Heart left ventricle (tissue), 16 donors: ENCODE measurements around the gene HSPA4L. TPM values are rescaled to one million over a fixed set of nuclear protein-coding genes. Genes with fewer than 3 reads are reported as not detected.

ENCODE experiments used
- ATAC-seq, 4 donors: fragments of 200-7000 bp; cut with Tn5 transposase; one replicate each; pipeline ENCODE4 v1.9.1; 2020 to 2022; ENCODE audit warnings: moderate library complexity in 4 of 4, mild to moderate bottlenecking in 3 of 4, moderate number of reproducible peaks in 1 of 4
- DNase-seq, 5 donors: peaks; one replicate each; pipeline ENCODE4 v3.0.0-alpha.2; 2020
- H3K27ac ChIP-seq, 12 donors: fragments of 200-600 bp; sonication (generic) in 4 of 12; one replicate each; pipeline versions ENCODE4 v1.5.0 to v1.8.0; 2016 to 2022; ENCODE audit warnings: mild to moderate bottlenecking in 2 of 12
- H3K27me3 ChIP-seq, 9 donors: fragments of 200-600 bp; sonication (generic) in 2 of 9; one replicate each; pipeline versions ENCODE4 v1.5.1 to v1.8.0; 2016 to 2022; ENCODE audit warnings: mild to moderate bottlenecking in 3 of 9
- H3K36me3 ChIP-seq, 9 donors: fragments of 200-600 bp; sonication (generic) in 2 of 9; one replicate each; pipeline versions ENCODE4 v1.5.0 to v1.8.0; 2018 to 2022; ENCODE audit warnings: mild to moderate bottlenecking in 2 of 9
- H3K4me1 ChIP-seq, 12 donors: fragments of 200-600 bp; sonication (generic) in 4 of 12; one replicate each; pipeline versions ENCODE4 v1.5.0 to v1.8.0; 2016 to 2022; ENCODE audit warnings: mild to moderate bottlenecking in 3 of 12
- H3K4me3 ChIP-seq, 12 donors: fragments of 200-600 bp; sonication (generic) in 4 of 12; one replicate each; pipeline versions ENCODE4 v1.5.0 to v1.8.0; 2017 to 2022; ENCODE audit warnings: mild to moderate bottlenecking in 9 of 12, moderate library complexity in 4 of 12
- H3K9me3 ChIP-seq, 12 donors: fragments of 200-600 bp; sonication (generic) in 4 of 12; one replicate each; pipeline versions ENCODE4 v1.5.0 to v1.8.0; 2016 to 2022; ENCODE audit warnings: mild to moderate bottlenecking in 1 of 12
- CTCF ChIP-seq, 12 donors: fragments of 200-600 bp; sonication (generic) in 4 of 12; IDR thresholded peaks; one replicate each; pipeline versions ENCODE4 v1.5.0 to v1.8.0; 2018 to 2022; ENCODE audit warnings: antibody characterized with exemption in 12 of 12, mild to moderate bottlenecking in 5 of 12
- POLR2A ChIP-seq, 2 donors: fragments of 450-650 bp; IDR thresholded peaks; one replicate each; pipeline ENCODE4 v1.6.1; 2017; ENCODE audit warnings: antibody characterized with exemption in 2 of 2, mild to moderate bottlenecking in 2 of 2, moderate library complexity in 2 of 2
- WGBS, 4 donors: extraction: QIAGEN DNeasy Blood & Tissue Kit in 2 of 4; methylation state at CpG; one replicate each; pipeline versions ENCODE4 v1.1.5 to v1.1.7; 2013 to 2018; 5-methylcytosine and 5-hydroxymethylcytosine counted together
- intact Hi-C, 10 donors: fragments of 100-400 bp; cut with DNase I; formaldehyde crosslinking; loops; one replicate each; pipeline versions ENCODE4 v1.11.1 to v1.14.2; 2022
- polyA plus RNA-seq, 2 donors: library from polyadenylated mRNA; stranded (reverse); fragments of 200-250 nt; gene quantifications; one replicate each; pipeline ENCODE4 v1.2.3, GENCODE V29; 2013
- total RNA-seq, 9 donors: library from RNA; depleted of rRNA in 2 of 9; stranded (reverse); fragments of >200 nt in 2 of 9; fragmentation: NEBNext Ultra II Directional in 3 of 9; extraction: Animal tissue kit (Norgen Biotek cat#: 25700) in 3 of 9; gene quantifications; one replicate each; pipeline versions ENCODE4 v1.1.0 to v1.2.4, GENCODE V29; 2016 to 2023
- donor health status: ischemic (EF 13 %, LVEDD 7.1; RV severe dilation, severe dysfunction).
- donor health status: healthy with polysubstance abuse.
- donor health status: DM: no; HTN: yes; CAD: no.
- donor health status: DM: no; HTN: no; CAD: no.
- donor health status: ischemic (EF 25% LVEDD 6.9; RV normal size, moderate dysfunction).
- donor health status: ischemic (EF 25% LVEDD 5.7; RV mildly dilated, moderate dysfunction).
- donor health status: healthy.
- donor health status: DM: yes; HTN: yes; CAD: no.
- donor health status: ischemic (EF 35%, LVEDD 5.7; RV mildly dilated, moderate dysfunction).
- donor health status: nonischemic (EF 11% LVEDD 7.7; RV severe dilation, severe dysfunction).
- donor health status: DM: yes; HTN: yes; CAD: no.
- donor health status: PGD.
- donor health status: ischemic (EF 29% LVEDD 5.4; RV normal size, mild dysfunction).
- donor health status: nonischemic (EF 23%, LVEDD 6.1; RV moderate dilation, normal function).

HSPA4L gene
- total and polyA plus RNA-seq, 11 donors: 1.3 to 22.9 (median 12.4) TPM

- peak; percentile 55 to 97 (median 92) for ATAC-seq
Measured at GRCh38 chr4:127870688-127871087, 88.6 kb downstream of the HSPA4L start.

GRCh38 chr4:127875791-127876190, 93.7 kb downstream of the HSPA4L start:
- intact Hi-C loops: loop anchor here in 1 of 10 donors (10.0 kb wide), 1 partner anchor 91 kb away; the partner anchor contains the start of gene HSPA4L
- H3K4me3 ChIP-seq: no peak overlapping the region
- peaks cover 3 to 18% (median 10%) of the 10 kb centered on the region in 12 donors for H3K4me1 ChIP-seq
- no peaks in the 10 kb centered on the region for H3K9me3 ChIP-seq
- no peak for ATAC-seq
- no peak for TF ChIP-seq CTCF (IDR thresholded peaks at IDR 0.05)
- no peak for TF ChIP-seq POLR2A (IDR thresholded peaks at IDR 0.05)
- no peak for DNase-seq
- H3K27ac ChIP-seq: no peak overlapping the region
- no peaks in the 10 kb centered on the region for H3K36me3 ChIP-seq
- H3K27me3 ChIP-seq: no peaks in the 10 kb centered on the region

More at GRCh38 chr4:127870688-127871087, 88.6 kb downstream of the HSPA4L start:
- peak in 2 of 5 donors; percentile 46 to 48 for DNase-seq
- no peaks in the 10 kb centered on the region for H3K36me3 ChIP-seq
- WGBS, 4 donors: 12 to 28% (median 23%) methylated on average over 3 of the region's 3 CpGs
- H3K4me1 ChIP-seq: peaks cover 8 to 19% (median 15%) of the 10 kb centered on the region in 12 donors
- no peak for TF ChIP-seq CTCF (IDR thresholded peaks at IDR 0.05)
- TF ChIP-seq POLR2A (IDR thresholded peaks at IDR 0.05): no peak
- peak overlapping the region in 1 of 12 donors; percentile 2 for H3K4me3 ChIP-seq
- H3K27ac ChIP-seq: peak overlapping the region in 10 of 12 donors; percentile 3 to 61 (median 34)
- H3K27me3 ChIP-seq: no peaks in the 10 kb centered on the region
- intact Hi-C loops: loop anchor here in 2 of 10 donors (5.0 to 10.0 kb wide), 2 partner anchors 86 to 97 kb away; partner anchors contain the start of genes ABHD18 (in 1 of the 2), HSPA4L (in 1 of the 2) and MFSD8 (in 1 of the 2)
- H3K9me3 ChIP-seq: no peaks in the 10 kb centered on the region

- Histone ChIP-seq H3K27me3 (no peaks in the 10 kb centered on the region), H3K36me3 (peaks cover 0 to 4% (median 0%) of the 10 kb centered on the region in 9 donors), H3K9me3 (no peaks in the 10 kb centered on the region), H3K4me3 (peak within 1 kb of the TSS; percentile 56 to 89 (median 77)), H3K4me1 (peaks cover 0 to 21% (median 10%) of the 10 kb centered on the region in 12 donors), H3K27ac (peak within 1 kb of the TSS in 11 of 12 donors; percentile 21 to 90 (median 74))
- WGBS, 4 donors: 0 to 1% (median 0%) methylated on average over 46 to 70 of the region's 70 CpGs
- ATAC-seq (peak; percentile 99), DNase-seq (peak; percentile 94 to 98 (median 97))
- TF ChIP-seq POLR2A (IDR thresholded peaks at IDR 0.05): no peak
- no peak for TF ChIP-seq CTCF (IDR thresholded peaks at IDR 0.05)
- intact Hi-C loops: loop anchor here in 6 of 10 donors (5.0 to 10.0 kb wide), 5 partner anchors 81 to 99 kb away; partner anchors contain the start of genes ABHD18 (in 4 of the 6), HSPA4L (in 4 of the 6) and MFSD8 (in 4 of the 6)
Measured at GRCh38 chr4:127880763-127881562, 98.8 kb downstream of the HSPA4L start, which contains the start of gene PLK4. TSS of gene PLK4 (plus strand) at chr4:127880893. CDS start at chr4:127881135, 242 bp downstream.

- intact Hi-C loops: loop anchor here in 6 of 10 donors (5.0 to 10.0 kb wide), 5 partner anchors 81 to 99 kb away; partner anchors contain the start of genes ABHD18 (in 4 of the 6), HSPA4L (in 4 of the 6) and MFSD8 (in 4 of the 6)
Measured at GRCh38 chr4:127881563-127881864, 99.4 kb downstream of the HSPA4L start.

More at GRCh38 chr4:127881563-127881864, 99.4 kb downstream of the HSPA4L start:
- ATAC-seq: peak in 1 of 4 donors; percentile 35
- TF ChIP-seq CTCF (IDR thresholded peaks at IDR 0.05) (no peak), POLR2A (IDR thresholded peaks at IDR 0.05) (no peak)
- H3K9me3 ChIP-seq: no peaks in the 10 kb centered on the region
- 1 to 2% (median 1%) methylated on average over 7 of the region's 7 CpGs for WGBS, 4 donors
- H3K4me3 ChIP-seq: peak overlapping the region; percentile 56 to 89 (median 77)
- DNase-seq: no peak
- peaks cover 0 to 21% (median 10%) of the 10 kb centered on the region in 12 donors for H3K4me1 ChIP-seq
- no peak overlapping the region for H3K27ac ChIP-seq
- H3K36me3 ChIP-seq: peaks cover 0 to 9% (median 0%) of the 10 kb centered on the region in 9 donors
- H3K27me3 ChIP-seq: no peaks in the 10 kb centered on the region
